OCI-M2 (cell line): ENCODE measurements around the gene SMC5.

ENCODE experiments used
- DNase-seq: peaks from one replicate; lab custom pipeline; 2025; ENCODE audit not compliant: unreplicated experiment; lab: John Stamatoyannopoulos, UW

Gene SMC5

GRCh38 chr9:70403618-70404025 is 144.8 kb downstream of the SMC5 start:
- no peak for DNase-seq

- no peak for DNase-seq
These were observed 145.5 kb downstream of the SMC5 start for GRCh38 chr9:70404261-70404660.
